NCI-H1436 (cell line): ENCODE results near the gene TM7SF3.
"Not testable (repeated sequence)": the region's sequence is repeated elsewhere in the genome, so short reads cannot be mapped to it uniquely, and the experiment has no call there.

Source experiments
- DNase-seq: peaks from one replicate; lab custom pipeline; 2025; lab: John Stamatoyannopoulos, UW

The TM7SF3 gene

GRCh38 chr12:26978801-26979200, 35.4 kb downstream of the TM7SF3 start:
- no peak for DNase-seq

- DNase-seq, result no peak
These were observed 37.5 kb downstream of the TM7SF3 start for GRCh38 chr12:26976687-26977086.

GRCh38 chr12:26971963-26972362, 42.2 kb downstream of the TM7SF3 start:
- DNase-seq, result no peak

GRCh38 chr12:26970136-26970535, 44.0 kb downstream of the TM7SF3 start:
- DNase-seq, result no peak

GRCh38 chr12:26966842-26967241, 47.3 kb downstream of the TM7SF3 start:
- DNase-seq, result no peak

GRCh38 chr12:26963413-26963812, 50.8 kb downstream of the TM7SF3 start:
- DNase-seq, result no peak

GRCh38 chr12:26961803-26962202, 52.4 kb downstream of the TM7SF3 start:
- DNase-seq, result no peak

- not testable (repeated sequence) for DNase-seq
These were observed 52.8 kb downstream of the TM7SF3 start for GRCh38 chr12:26961391-26961790.

- DNase-seq, result no peak
These were observed 60.2 kb downstream of the TM7SF3 start for GRCh38 chr12:26954027-26954426.

- no peak for DNase-seq
These were observed 60.7 kb downstream of the TM7SF3 start for GRCh38 chr12:26953447-26953846.

- no peak for DNase-seq
These were observed 65.9 kb downstream of the TM7SF3 start for GRCh38 chr12:26948309-26948708.

- DNase-seq, result no peak
These were observed 73.0 kb downstream of the TM7SF3 start for GRCh38 chr12:26941215-26941594.

- DNase-seq, result no peak
These were observed 73.5 kb downstream of the TM7SF3 start for GRCh38 chr12:26940516-26941214.

- DNase-seq, result no peak
These were observed 74.2 kb downstream of the TM7SF3 start for GRCh38 chr12:26939953-26940352.

- no peak for DNase-seq
These were observed 74.9 kb downstream of the TM7SF3 start for GRCh38 chr12:26939192-26939832.

- no peak for DNase-seq
These were observed 75.5 kb downstream of the TM7SF3 start for GRCh38 chr12:26938701-26939062.

GRCh38 chr12:26937863-26938700, 76.1 kb downstream of the TM7SF3 start, which contains the start of the genes FGFR1OP2 and INTS13:
Gene FGFR1OP2 (plus strand): TSS chr12:26938470. CDS start chr12:26954159, 15,689 bp downstream.
Gene INTS13 (minus strand): TSS chr12:26937981. CDS start chr12:26936803, 1,178 bp downstream.
- DNase-seq, result peak; percentile 98

GRCh38 chr12:26937443-26937862, 76.7 kb downstream of the TM7SF3 start:
- DNase-seq, result no peak

GRCh38 chr12:26936559-26937442, 77.4 kb downstream of the TM7SF3 start:
- DNase-seq, result no peak

- no peak for DNase-seq
These were observed 78.4 kb downstream of the TM7SF3 start for GRCh38 chr12:26935636-26936378.

GRCh38 chr12:26929590-26929989, 84.6 kb downstream of the TM7SF3 start:
- DNase-seq, result no peak
